SK-N-SH (cell line): ENCODE data around the gene FBXO2. TPM values are rescaled to one million over a fixed set of nuclear protein-coding genes. Genes with fewer than 3 reads are reported as not detected.

Experiments
- CTCF ChIA-PET: fragments of 300-600, 350-600 bp; formaldehyde crosslinking; extraction: SDS; loops from one replicate; lab custom pipeline; 2021; lab: Yijun Ruan, JAX
- POLR2A ChIA-PET: fragments of 350-600 bp; sonication (Branson Sonifier 250); formaldehyde crosslinking; extraction: SDS; loops from one replicate; lab custom pipeline; 2020; ENCODE audit warnings: antibody characterized with exemption, inconsistent platforms; lab: Yijun Ruan, JAX
- DNase-seq: peaks from one replicate; pipeline ENCODE4 v3.0.0; 2012
- H2AFZ ChIP-seq: fragments of 200-600 bp; sonication (generic); 2 replicates; pipeline ENCODE4 v1.8.1; 2016; ENCODE audit warnings: antibody characterized with exemption, mild to moderate bottlenecking, low read depth
- H3F3A ChIP-seq: fragments of 200-600 bp; sonication (generic); replicated peaks from 2 replicates; pipeline ENCODE3; 2016; ENCODE audit warnings: antibody characterized with exemption, mild to moderate bottlenecking; ENCODE audit not compliant: insufficient read depth
- H3K27ac ChIP-seq, 2 experiments: fragments of 200-500 bp in 1 of 2; fragments of 200-600 bp in 1 of 2; sonication (Bioruptor generic) in 1 of 2; sonication (generic), shearing (Covaris generic) in 1 of 2; 2 replicates each; pipeline versions ENCODE4 v1.5.1 to v1.6.1; 2014 to 2016; ENCODE audit warnings: low read depth in 2 of 2, inconsistent platforms in 1 of 2, low read length in 1 of 2, mild to moderate bottlenecking in 1 of 2, mixed read lengths in 1 of 2
- H3K27me3 ChIP-seq: fragments of 200-600 bp; sonication (generic), shearing (Covaris generic); 2 replicates; pipeline ENCODE4 v1.6.1; 2016; ENCODE audit warnings: mixed run types; ENCODE audit not compliant: insufficient read depth
- H3K36me3 ChIP-seq, 2 experiments: fragments of 200-500 bp in 1 of 2; fragments of 200-600 bp in 1 of 2; sonication (Bioruptor generic) in 1 of 2; sonication (generic) in 1 of 2; replicated peaks in 1 of 2; 2 replicates each; pipeline versions ENCODE3 to v1.5.1; 2014 to 2016; ENCODE audit warnings: low read length in 1 of 2, mild to moderate bottlenecking in 1 of 2; ENCODE audit not compliant: insufficient read depth in 2 of 2, control insufficient read depth in 1 of 2
- H3K4me1 ChIP-seq, 2 experiments: fragments of 200-500 bp in 1 of 2; fragments of 200-600 bp in 1 of 2; sonication (Bioruptor generic) in 1 of 2; sonication (generic), shearing (Covaris generic) in 1 of 2; 2 replicates each; pipeline versions ENCODE4 v1.5.1 to v1.6.1; 2014 to 2016; ENCODE audit warnings: low read depth in 1 of 2, low read length in 1 of 2, mixed run types in 1 of 2; ENCODE audit not compliant: insufficient read depth in 2 of 2, control insufficient read depth in 1 of 2
- H3K4me2 ChIP-seq: fragments of 200-600 bp; sonication (generic), shearing (Covaris generic); 2 replicates; pipeline ENCODE4 v1.6.1; 2017; ENCODE audit warnings: mixed run types
- H3K4me3 ChIP-seq, 2 experiments: fragments of 200-500 bp in 1 of 2; fragments of 200-600 bp in 1 of 2; sonication (Bioruptor generic) in 1 of 2; sonication (generic), shearing (Covaris generic) in 1 of 2; 2 replicates each; pipeline versions ENCODE4 v1.5.1 to v1.8.1; 2014 to 2016; ENCODE audit warnings: low read depth in 2 of 2, inconsistent platforms in 1 of 2, low read length in 1 of 2, mild to moderate bottlenecking in 1 of 2, mixed read lengths in 1 of 2, moderate library complexity in 1 of 2
- H3K79me2 ChIP-seq: fragments of 200-600 bp; sonication (generic); 2 replicates; pipeline ENCODE4 v1.8.1; 2017; ENCODE audit warnings: mild to moderate bottlenecking; ENCODE audit not compliant: insufficient read depth
- H3K9ac ChIP-seq: fragments of 200-600 bp; sonication (generic); 2 replicates; pipeline ENCODE4 v1.6.1; 2017; ENCODE audit warnings: mixed run types
- H3K9me2 ChIP-seq: fragments of 200-600 bp; sonication (generic); 2 replicates; pipeline ENCODE4 v1.6.1; 2017; ENCODE audit warnings: mixed run types
- H3K9me3 ChIP-seq: fragments of 200-600 bp; sonication (generic); 2 replicates; pipeline ENCODE4 v1.6.1; 2017; ENCODE audit warnings: mixed run types, mild to moderate bottlenecking, moderate library complexity
- H4K20me1 ChIP-seq: fragments of 200-600 bp; sonication (generic); 2 replicates; pipeline ENCODE4 v1.6.1; 2017; ENCODE audit warnings: mild to moderate bottlenecking, mixed run types; ENCODE audit not compliant: insufficient read depth
- EP300 ChIP-seq, 2 experiments: IDR thresholded peaks; 2 replicates each; pipeline versions ENCODE4 v1.4.0 to v1.6.1; 2012; ENCODE audit warnings: borderline replicate concordance in 1 of 2, low read depth in 1 of 2, low read length in 1 of 2
- FOSL2 ChIP-seq: IDR thresholded peaks from 2 replicates; pipeline ENCODE4 v1.4.0; 2012; ENCODE audit warnings: low read depth, mild to moderate bottlenecking, moderate library complexity, borderline replicate concordance
- GABPA ChIP-seq: IDR thresholded peaks from 2 replicates; pipeline ENCODE4 v1.4.0; 2012; ENCODE audit warnings: low read depth, mild to moderate bottlenecking
- RAD21 ChIP-seq: IDR thresholded peaks from 2 replicates; pipeline ENCODE4 v1.6.1; 2012; ENCODE audit warnings: mild to moderate bottlenecking, low read length
- RXRA ChIP-seq: IDR thresholded peaks from 2 replicates; pipeline ENCODE4 v1.4.0; 2012; ENCODE audit warnings: low read depth, mild to moderate bottlenecking, borderline replicate concordance
- TCF12 ChIP-seq: IDR thresholded peaks from 2 replicates; pipeline ENCODE4 v1.4.0; 2012
- TEAD4 ChIP-seq: IDR thresholded peaks from 2 replicates; pipeline ENCODE4 v1.4.0; 2012; ENCODE audit warnings: mild to moderate bottlenecking, borderline replicate concordance; ENCODE audit not compliant: insufficient read depth
- WGBS: methylation state at CpG from one replicate; pipeline ENCODE4 v1.1.6; 2017; ENCODE audit warnings: low lambda C conversion rate; 5-methylcytosine and 5-hydroxymethylcytosine counted together
- polyA plus RNA-seq, 3 experiments: library from polyadenylated mRNA; depleted of rRNA; stranded (reverse); fragments of >200 nt; gene quantifications; 2 replicates each; pipeline ENCODE4 v1.2.3, GENCODE V29; 2012
- TF ChIP-seq, protein P1 (sequence below): IDR thresholded peaks from 2 replicates; pipeline ENCODE4 v1.4.0; 2012; ENCODE audit warnings: low read depth, borderline replicate concordance
- TF ChIP-seq, protein P2 (sequence below): IDR thresholded peaks from 2 replicates; pipeline ENCODE4 v1.6.1; 2012; ENCODE audit warnings: mild to moderate bottlenecking, low read depth, low read length, moderate library complexity
- TF ChIP-seq, protein P3 (sequence below): IDR thresholded peaks from 2 replicates; pipeline ENCODE4; 2012
- TF ChIP-seq, protein P4 (sequence below): fragments of 200-600 bp; sonication (generic); IDR thresholded peaks from 2 replicates; pipeline ENCODE4 v1.6.1; 2017; ENCODE audit warnings: antibody characterized with exemption, mild to moderate bottlenecking, moderate library complexity

The FBXO2 gene
- polyA plus RNA-seq, 1 of the 3 experiments (the other 2 are of a cell fraction): 21.7 TPM

DNA sequence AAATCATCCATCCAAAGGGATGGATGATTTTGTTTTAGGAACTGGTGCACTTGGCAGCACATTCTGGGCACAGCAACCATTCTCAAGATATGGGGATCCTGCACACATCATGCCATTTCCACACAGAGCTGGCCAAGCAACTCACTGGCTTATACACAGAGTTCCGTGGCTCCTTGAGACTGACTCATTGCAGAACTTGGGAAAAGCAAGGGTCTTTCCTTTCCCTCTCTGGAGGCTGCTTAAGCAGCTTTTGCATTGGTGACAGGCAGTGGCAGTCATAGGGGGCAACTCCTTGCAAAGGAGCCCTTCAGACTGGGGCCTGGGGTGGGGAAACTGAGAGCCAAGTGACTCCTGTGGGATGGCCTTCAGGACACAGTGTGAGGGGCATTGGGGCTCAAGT, 28.6 kb upstream of the FBXO2 start:
- H3K4me1 ChIP-seq: peaks cover 10 to 16% of the 10 kb centered on the region in 2 experiments; a peak in 2 of 4 replicates
- ChIA-PET CTCF (interaction anchor here (1.0 to 7.5 kb wide), 6 partner anchors 19 to 226 kb away, joined by 3 to 51 read pairs (median 12); partner anchors contain the start of gene FBXO6), POLR2A (interaction anchor here (0.6 to 0.8 kb wide), 3 partner anchors 29 to 298 kb away, joined by 3 to 5 read pairs (median 4); no protein-coding TSS in a partner anchor)
- no peak overlapping the region for H3K4me2 ChIP-seq
- no peak overlapping the region for H3K4me3 ChIP-seq
- H3K9me2 ChIP-seq: no peaks in the 10 kb centered on the region
- H3K79me2 ChIP-seq: peaks cover 18% of the 10 kb centered on the region; the same call in 1 of the 2 replicates
- H4K20me1 ChIP-seq: no peaks in the 10 kb centered on the region
- H2AFZ ChIP-seq: no peak overlapping the region
- TF ChIP-seq, protein P1, sequence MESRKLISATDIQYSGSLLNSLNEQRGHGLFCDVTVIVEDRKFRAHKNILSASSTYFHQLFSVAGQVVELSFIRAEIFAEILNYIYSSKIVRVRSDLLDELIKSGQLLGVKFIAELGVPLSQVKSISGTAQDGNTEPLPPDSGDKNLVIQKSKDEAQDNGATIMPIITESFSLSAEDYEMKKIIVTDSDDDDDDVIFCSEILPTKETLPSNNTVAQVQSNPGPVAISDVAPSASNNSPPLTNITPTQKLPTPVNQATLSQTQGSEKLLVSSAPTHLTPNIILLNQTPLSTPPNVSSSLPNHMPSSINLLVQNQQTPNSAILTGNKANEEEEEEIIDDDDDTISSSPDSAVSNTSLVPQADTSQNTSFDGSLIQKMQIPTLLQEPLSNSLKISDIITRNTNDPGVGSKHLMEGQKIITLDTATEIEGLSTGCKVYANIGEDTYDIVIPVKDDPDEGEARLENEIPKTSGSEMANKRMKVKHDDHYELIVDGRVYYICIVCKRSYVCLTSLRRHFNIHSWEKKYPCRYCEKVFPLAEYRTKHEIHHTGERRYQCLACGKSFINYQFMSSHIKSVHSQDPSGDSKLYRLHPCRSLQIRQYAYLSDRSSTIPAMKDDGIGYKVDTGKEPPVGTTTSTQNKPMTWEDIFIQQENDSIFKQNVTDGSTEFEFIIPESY: no peak
- no peak for TF ChIP-seq RAD21
- TF ChIP-seq, protein P2, sequence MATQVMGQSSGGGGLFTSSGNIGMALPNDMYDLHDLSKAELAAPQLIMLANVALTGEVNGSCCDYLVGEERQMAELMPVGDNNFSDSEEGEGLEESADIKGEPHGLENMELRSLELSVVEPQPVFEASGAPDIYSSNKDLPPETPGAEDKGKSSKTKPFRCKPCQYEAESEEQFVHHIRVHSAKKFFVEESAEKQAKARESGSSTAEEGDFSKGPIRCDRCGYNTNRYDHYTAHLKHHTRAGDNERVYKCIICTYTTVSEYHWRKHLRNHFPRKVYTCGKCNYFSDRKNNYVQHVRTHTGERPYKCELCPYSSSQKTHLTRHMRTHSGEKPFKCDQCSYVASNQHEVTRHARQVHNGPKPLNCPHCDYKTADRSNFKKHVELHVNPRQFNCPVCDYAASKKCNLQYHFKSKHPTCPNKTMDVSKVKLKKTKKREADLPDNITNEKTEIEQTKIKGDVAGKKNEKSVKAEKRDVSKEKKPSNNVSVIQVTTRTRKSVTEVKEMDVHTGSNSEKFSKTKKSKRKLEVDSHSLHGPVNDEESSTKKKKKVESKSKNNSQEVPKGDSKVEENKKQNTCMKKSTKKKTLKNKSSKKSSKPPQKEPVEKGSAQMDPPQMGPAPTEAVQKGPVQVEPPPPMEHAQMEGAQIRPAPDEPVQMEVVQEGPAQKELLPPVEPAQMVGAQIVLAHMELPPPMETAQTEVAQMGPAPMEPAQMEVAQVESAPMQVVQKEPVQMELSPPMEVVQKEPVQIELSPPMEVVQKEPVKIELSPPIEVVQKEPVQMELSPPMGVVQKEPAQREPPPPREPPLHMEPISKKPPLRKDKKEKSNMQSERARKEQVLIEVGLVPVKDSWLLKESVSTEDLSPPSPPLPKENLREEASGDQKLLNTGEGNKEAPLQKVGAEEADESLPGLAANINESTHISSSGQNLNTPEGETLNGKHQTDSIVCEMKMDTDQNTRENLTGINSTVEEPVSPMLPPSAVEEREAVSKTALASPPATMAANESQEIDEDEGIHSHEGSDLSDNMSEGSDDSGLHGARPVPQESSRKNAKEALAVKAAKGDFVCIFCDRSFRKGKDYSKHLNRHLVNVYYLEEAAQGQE: no peak
- no peak for TF ChIP-seq TEAD4
- TF ChIP-seq, protein P3, sequence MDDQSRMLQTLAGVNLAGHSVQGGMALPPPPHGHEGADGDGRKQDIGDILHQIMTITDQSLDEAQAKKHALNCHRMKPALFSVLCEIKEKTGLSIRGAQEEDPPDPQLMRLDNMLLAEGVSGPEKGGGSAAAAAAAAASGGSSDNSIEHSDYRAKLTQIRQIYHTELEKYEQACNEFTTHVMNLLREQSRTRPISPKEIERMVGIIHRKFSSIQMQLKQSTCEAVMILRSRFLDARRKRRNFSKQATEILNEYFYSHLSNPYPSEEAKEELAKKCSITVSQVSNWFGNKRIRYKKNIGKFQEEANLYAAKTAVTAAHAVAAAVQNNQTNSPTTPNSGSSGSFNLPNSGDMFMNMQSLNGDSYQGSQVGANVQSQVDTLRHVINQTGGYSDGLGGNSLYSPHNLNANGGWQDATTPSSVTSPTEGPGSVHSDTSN: no peak
- no peak for TF ChIP-seq RXRA
- no peak for TF ChIP-seq EP300 (IDR thresholded peaks at IDR 0.05; ENCODE audit: borderline replicate concordance in 1 of 2, low read depth in 1 of 2, low read length in 1 of 2)
- TF ChIP-seq GABPA: no peak
- no peak for TF ChIP-seq TCF12
- TF ChIP-seq, protein P4, sequence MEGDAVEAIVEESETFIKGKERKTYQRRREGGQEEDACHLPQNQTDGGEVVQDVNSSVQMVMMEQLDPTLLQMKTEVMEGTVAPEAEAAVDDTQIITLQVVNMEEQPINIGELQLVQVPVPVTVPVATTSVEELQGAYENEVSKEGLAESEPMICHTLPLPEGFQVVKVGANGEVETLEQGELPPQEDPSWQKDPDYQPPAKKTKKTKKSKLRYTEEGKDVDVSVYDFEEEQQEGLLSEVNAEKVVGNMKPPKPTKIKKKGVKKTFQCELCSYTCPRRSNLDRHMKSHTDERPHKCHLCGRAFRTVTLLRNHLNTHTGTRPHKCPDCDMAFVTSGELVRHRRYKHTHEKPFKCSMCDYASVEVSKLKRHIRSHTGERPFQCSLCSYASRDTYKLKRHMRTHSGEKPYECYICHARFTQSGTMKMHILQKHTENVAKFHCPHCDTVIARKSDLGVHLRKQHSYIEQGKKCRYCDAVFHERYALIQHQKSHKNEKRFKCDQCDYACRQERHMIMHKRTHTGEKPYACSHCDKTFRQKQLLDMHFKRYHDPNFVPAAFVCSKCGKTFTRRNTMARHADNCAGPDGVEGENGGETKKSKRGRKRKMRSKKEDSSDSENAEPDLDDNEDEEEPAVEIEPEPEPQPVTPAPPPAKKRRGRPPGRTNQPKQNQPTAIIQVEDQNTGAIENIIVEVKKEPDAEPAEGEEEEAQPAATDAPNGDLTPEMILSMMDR: no peak
- no peak for TF ChIP-seq FOSL2
- no peak overlapping the region for H3K9ac ChIP-seq
- 63% methylated on average over 1 of the region's 1 CpG for WGBS
- H3K27ac ChIP-seq: no peak overlapping the region
- no peaks in the 10 kb centered on the region for H3K9me3 ChIP-seq
- DNase-seq: no peak
- H3F3A ChIP-seq: peaks cover 6% of the 10 kb centered on the region
- H3K27me3 ChIP-seq: no peaks in the 10 kb centered on the region
- H3K36me3 ChIP-seq: peaks cover 0 to 6% of the 10 kb centered on the region in 2 experiments
